Activated T-helper 2 cell treated with anti-CD3 and anti-CD28 coated beads, Interferon-gamma antibody, Interleukin-2, Interleukin-4, amounts not matched to agents 10 μg/mL and 5 μg/mL and 100 μg/mL, durations not matched to agents 14 hours and 24 hours and 36 hours (primary cell): ENCODE results near the gene F11R. TPM values are rescaled to one million over a fixed set of nuclear protein-coding genes. Genes with fewer than 3 reads are reported as not detected.
"Not testable (repeated sequence)": the region's sequence is repeated elsewhere in the genome, so short reads cannot be mapped to it uniquely, and the experiment has no call there.

Experiments used
- DNase-seq: peaks from one replicate; pipeline ENCODE4 v3.0.0; 2021; ENCODE audit warnings: low spot score
- H3K27ac Mint-ChIP-seq: one replicate; pipeline ENCODE4 v1.8.0; 2021; ENCODE audit warnings: mixed read lengths
- H3K27me3 Mint-ChIP-seq: one replicate; pipeline ENCODE4 v1.8.0; 2021; ENCODE audit warnings: low read depth, mixed read lengths
- H3K36me3 Mint-ChIP-seq: one replicate; pipeline ENCODE4 v1.8.0; 2021; ENCODE audit warnings: low read depth, mixed read lengths
- H3K4me1 Mint-ChIP-seq: one replicate; pipeline ENCODE4 v1.8.0; 2021; ENCODE audit warnings: low read depth, mixed read lengths
- H3K4me3 Mint-ChIP-seq: one replicate; pipeline ENCODE4 v1.8.0; 2021; ENCODE audit warnings: low read depth, mild to moderate bottlenecking, moderate library complexity, mixed read lengths
- H3K9me3 Mint-ChIP-seq: one replicate; pipeline ENCODE4 v1.8.0; 2021; ENCODE audit warnings: mixed read lengths
- intact Hi-C: fragments of 100-400 bp; cut with micrococcal nuclease; formaldehyde crosslinking; loops from one replicate; pipeline ENCODE4 v1.15.1; 2023
- total RNA-seq: library from RNA; stranded (reverse); gene quantifications from 2 replicates; pipeline ENCODE4 v1.2.3, GENCODE V29; 2022

Gene F11R
- total RNA-seq, 1 donor from 2014 or later, result 15.5 TPM

DNA sequence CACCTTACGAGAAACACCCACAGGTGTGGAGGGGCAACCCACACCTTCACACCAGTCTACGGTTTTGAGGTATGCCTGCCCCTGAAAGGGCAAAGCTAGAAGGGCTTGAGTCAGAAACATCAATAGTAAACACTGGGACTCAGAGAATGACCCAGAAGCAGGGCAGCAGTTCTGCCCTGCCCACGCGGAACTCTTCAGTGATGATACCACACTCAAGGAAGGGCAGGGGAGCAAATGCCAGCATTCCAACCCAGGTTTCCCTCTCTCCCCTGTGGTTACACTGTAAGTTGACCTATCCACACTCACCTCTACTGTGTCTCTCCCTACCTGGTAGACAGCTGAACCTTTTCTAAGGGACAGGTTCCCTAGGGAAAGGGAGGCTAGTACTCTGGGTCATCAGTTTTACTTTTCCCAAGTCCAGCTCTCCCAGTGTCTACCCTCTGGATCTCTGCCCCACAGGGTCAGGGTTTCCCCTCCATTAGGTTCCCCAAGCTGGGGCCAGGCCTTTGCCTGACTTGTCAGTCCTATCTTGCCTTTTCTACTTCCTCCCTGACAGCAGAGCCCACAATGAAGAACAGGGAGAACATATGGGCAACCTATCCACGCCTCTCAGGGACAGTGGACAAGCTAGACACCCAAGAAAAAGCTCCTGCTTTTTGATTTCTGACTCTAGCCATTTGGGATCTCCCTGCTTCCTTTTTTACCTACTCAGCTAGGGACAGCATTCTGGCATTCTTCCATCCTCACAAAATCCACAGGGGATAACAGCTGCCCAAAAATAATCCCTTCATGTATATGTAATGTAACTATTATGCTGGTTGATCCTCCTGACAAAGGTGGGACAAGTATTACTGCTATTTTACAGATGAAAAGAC is 3.0 kb downstream of the F11R start:
- no peak overlapping the region for H3K4me3 Mint-ChIP-seq

DNA sequence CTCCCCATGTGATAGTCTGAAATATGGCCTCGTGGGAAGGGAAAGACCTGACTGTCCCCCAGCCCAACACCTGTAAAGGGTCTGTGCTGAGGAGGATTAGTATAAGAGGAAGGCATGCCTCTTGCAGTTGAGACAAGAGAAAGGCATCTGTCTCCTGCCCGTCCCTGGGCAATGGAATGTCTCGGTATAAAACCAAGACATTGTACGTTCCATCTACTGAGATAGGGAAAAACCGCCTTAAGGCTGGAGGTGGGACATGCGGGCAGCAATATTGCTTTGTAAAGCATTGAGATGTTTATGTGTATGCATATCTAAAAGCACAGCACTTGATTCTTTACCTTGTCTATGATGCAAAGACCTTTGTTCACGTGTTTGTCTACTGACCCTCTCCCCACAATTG is 3.8 kb downstream of the F11R start:
- H3K27me3 Mint-ChIP-seq, H3K4me3 Mint-ChIP-seq, H3K36me3 Mint-ChIP-seq, H3K27ac Mint-ChIP-seq, H3K9me3 Mint-ChIP-seq, DNase-seq, intact Hi-C loops: not testable (repeated sequence)
- H3K4me1 Mint-ChIP-seq, result peaks cover 49% of the 10 kb centered on the region

More for the DNA sequence above, 3.0 kb downstream of the F11R start:
- intact Hi-C loops, result no loop called here
- Mint-ChIP-seq H3K27ac (no peak overlapping the region), H3K4me1 (peaks cover 48% of the 10 kb centered on the region), H3K36me3 (no peaks in the 10 kb centered on the region), H3K27me3 (no peaks in the 10 kb centered on the region), H3K9me3 (no peaks in the 10 kb centered on the region)
- no peak for DNase-seq

- H3K36me3 Mint-ChIP-seq, DNase-seq, H3K27ac Mint-ChIP-seq, H3K4me3 Mint-ChIP-seq, intact Hi-C loops, H3K27me3 Mint-ChIP-seq, H3K9me3 Mint-ChIP-seq: not testable (repeated sequence)
- peaks cover 51% of the 10 kb centered on the region for H3K4me1 Mint-ChIP-seq
These were observed 4.3 kb downstream of the F11R start for GRCh38 chr1:161016683-161017082.

GRCh38 chr1:161013488-161014230 is 7.3 kb downstream of the F11R start:
- H3K36me3 Mint-ChIP-seq, result no peaks in the 10 kb centered on the region
- H3K9me3 Mint-ChIP-seq, result no peaks in the 10 kb centered on the region
- peak; percentile 62 for DNase-seq
- H3K4me3 Mint-ChIP-seq, result peak overlapping the region; percentile 74
- no peaks in the 10 kb centered on the region for H3K27me3 Mint-ChIP-seq
- peak overlapping the region; percentile 96 for H3K27ac Mint-ChIP-seq
- H3K4me1 Mint-ChIP-seq, result peaks cover 37% of the 10 kb centered on the region
- intact Hi-C loops, result loop anchor here (1.0 to 5.0 kb wide), 5 partner anchors 8 to 119 kb away; partner anchors contain the start of genes DEDD, F11R, NIT1 and PFDN2

- Mint-ChIP-seq H3K27me3 (no peaks in the 10 kb centered on the region), H3K9me3 (no peaks in the 10 kb centered on the region)
- intact Hi-C loops, result loop anchor here (1.0 to 5.0 kb wide), 5 partner anchors 8 to 119 kb away; partner anchors contain the start of genes DEDD, F11R, NIT1 and PFDN2
These were observed 7.8 kb downstream of the F11R start for GRCh38 chr1:161013131-161013487.

GRCh38 chr1:161012420-161012819 is 8.5 kb downstream of the F11R start:
- H3K27me3 Mint-ChIP-seq, result no peaks in the 10 kb centered on the region
- H3K36me3 Mint-ChIP-seq, result no peaks in the 10 kb centered on the region
- intact Hi-C loops, result loop anchor here (2.0 to 5.0 kb wide), 3 partner anchors 18 to 120 kb away; partner anchors contain the start of genes DEDD, NIT1 and PFDN2
- no peak for DNase-seq
- H3K4me1 Mint-ChIP-seq, result peaks cover 35% of the 10 kb centered on the region
- no peaks in the 10 kb centered on the region for H3K9me3 Mint-ChIP-seq
- H3K27ac Mint-ChIP-seq, result no peak overlapping the region
- no peak overlapping the region for H3K4me3 Mint-ChIP-seq

More at GRCh38 chr1:161013131-161013487, 7.8 kb downstream of the F11R start:
- Mint-ChIP-seq H3K4me3 (peak overlapping the region; percentile 74), H3K36me3 (no peaks in the 10 kb centered on the region), H3K27ac (peak overlapping the region; percentile 96), H3K4me1 (peaks cover 35% of the 10 kb centered on the region)
- no peak for DNase-seq

GRCh38 chr1:161009602-161010211 is 11.2 kb downstream of the F11R start:
- no peaks in the 10 kb centered on the region for H3K27me3 Mint-ChIP-seq
- intact Hi-C loops, result loop anchor here (5.0 kb wide), 2 partner anchors 108 to 123 kb away; partner anchors contain the start of genes DEDD, NIT1 and PFDN2
- H3K4me3 Mint-ChIP-seq, result no peak overlapping the region
- H3K9me3 Mint-ChIP-seq, result no peaks in the 10 kb centered on the region
- DNase-seq, result no peak
- no peaks in the 10 kb centered on the region for H3K36me3 Mint-ChIP-seq
- H3K4me1 Mint-ChIP-seq, result peaks cover 32% of the 10 kb centered on the region
- no peak overlapping the region for H3K27ac Mint-ChIP-seq

DNA sequence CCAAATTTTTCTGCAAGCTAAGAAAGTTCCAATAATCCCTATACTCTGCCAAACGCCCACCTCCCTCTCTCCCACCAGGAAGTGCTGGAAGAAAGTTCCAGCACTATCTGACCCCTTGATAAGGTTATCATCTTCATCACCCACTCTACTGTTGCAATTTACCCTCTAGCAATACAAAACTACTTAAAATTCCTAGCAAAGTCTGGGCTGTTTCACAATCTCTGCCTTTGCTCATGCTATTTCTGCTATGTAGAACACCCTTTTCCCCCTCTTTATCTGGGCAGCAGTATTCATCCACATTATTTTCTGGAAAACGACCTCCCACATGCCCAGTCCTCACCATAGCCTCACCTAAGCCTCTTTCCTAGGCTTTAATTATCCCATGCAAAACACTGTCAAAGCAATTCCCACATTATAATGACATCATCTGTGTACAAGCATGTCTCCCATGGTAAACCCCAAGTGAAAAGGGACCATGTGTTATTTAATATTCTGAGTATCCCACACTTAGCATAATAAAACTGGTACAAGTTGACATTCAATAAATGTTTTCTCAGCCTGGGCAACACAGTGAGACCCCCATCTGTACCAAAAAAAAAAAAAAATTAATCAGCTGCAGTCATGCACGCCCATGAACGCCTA is 12.0 kb downstream of the F11R start:
- DNase-seq, result no peak
- intact Hi-C loops, result no loop called here
- H3K36me3 Mint-ChIP-seq, result no peaks in the 10 kb centered on the region
- H3K27ac Mint-ChIP-seq, result peak overlapping the region; percentile 22
- H3K4me3 Mint-ChIP-seq, result no peak overlapping the region
- no peaks in the 10 kb centered on the region for H3K9me3 Mint-ChIP-seq
- peaks cover 27% of the 10 kb centered on the region for H3K4me1 Mint-ChIP-seq
- no peaks in the 10 kb centered on the region for H3K27me3 Mint-ChIP-seq

GRCh38 chr1:161007369-161007768 is 13.6 kb downstream of the F11R start:
- Mint-ChIP-seq H3K27me3 (no peaks in the 10 kb centered on the region), H3K9me3 (no peaks in the 10 kb centered on the region), H3K4me1 (peaks cover 16% of the 10 kb centered on the region), H3K27ac (no peak overlapping the region), H3K4me3 (no peak overlapping the region), H3K36me3 (no peaks in the 10 kb centered on the region)
- no peak for DNase-seq
- intact Hi-C loops, result no loop called here

DNA sequence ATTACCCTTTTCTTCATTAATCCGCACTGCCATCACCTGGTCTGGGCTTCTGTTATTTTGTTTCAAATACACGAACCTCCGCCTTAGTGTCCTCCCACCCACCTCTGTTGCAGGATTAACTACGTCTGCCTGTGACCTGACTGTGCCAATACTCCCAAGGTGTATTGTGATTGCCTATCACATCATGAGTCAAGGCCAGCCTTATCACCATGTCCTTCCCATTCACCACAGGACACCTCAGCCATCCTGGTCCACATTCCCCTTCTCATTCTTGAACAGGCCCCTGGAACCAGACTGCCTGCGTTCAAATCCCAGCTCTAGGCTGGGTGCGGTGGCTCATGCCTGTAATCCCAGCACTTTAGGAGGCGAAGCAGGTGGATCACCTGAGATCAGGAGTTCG is 14.4 kb downstream of the F11R start:
- peaks cover 11% of the 10 kb centered on the region for H3K4me1 Mint-ChIP-seq
- no peak overlapping the region for H3K27ac Mint-ChIP-seq
- H3K9me3 Mint-ChIP-seq, result no peaks in the 10 kb centered on the region
- H3K4me3 Mint-ChIP-seq, result no peak overlapping the region
- no peak for DNase-seq
- H3K36me3 Mint-ChIP-seq, result no peaks in the 10 kb centered on the region
- H3K27me3 Mint-ChIP-seq, result no peaks in the 10 kb centered on the region
- intact Hi-C loops, result no loop called here

GRCh38 chr1:161001525-161001924 is 19.4 kb downstream of the F11R start:
- Mint-ChIP-seq H3K36me3 (peaks cover 8% of the 10 kb centered on the region), H3K27me3 (no peaks in the 10 kb centered on the region), H3K27ac (no peak overlapping the region), H3K9me3 (no peaks in the 10 kb centered on the region), H3K4me3 (no peak overlapping the region), H3K4me1 (peaks cover 4% of the 10 kb centered on the region)
- intact Hi-C loops, result no loop called here
- no peak for DNase-seq

DNA sequence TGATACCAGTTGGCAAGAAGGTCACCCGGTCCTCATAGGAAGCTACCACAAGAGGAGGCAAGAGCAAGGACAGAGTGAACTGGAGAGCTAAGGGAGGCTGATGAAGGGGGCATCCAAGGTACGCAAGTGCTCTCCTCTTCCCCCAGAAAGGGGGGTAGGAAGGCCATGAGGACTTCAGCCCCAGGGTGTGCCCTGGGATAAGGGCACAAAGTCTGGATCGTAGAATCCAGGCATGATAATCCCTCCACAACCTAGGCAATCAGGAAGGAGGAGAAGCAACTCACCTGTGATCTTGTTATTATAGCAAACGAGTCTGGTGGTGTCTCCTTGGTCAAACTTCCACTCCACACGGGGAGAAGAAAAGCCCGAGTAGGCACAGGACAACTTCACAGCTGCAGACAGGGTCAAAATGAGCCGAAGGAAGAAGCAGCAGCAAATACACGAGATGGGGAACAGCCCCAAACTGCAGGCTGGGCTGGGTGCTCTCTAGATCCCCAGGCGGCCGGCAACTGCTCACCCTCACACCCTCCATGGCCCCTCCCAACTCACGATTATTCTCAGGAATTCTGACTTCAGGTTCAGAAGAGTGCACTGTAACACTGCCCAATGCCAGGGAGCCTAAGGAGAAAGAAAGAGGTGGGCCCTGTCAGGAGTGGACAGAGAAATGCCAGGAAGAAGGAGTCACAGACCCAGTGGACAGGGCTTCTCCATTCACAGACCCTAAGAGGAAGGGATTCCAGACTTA is 20.0 kb downstream of the F11R start:
- H3K27ac Mint-ChIP-seq, result no peak overlapping the region
- H3K27me3 Mint-ChIP-seq, result no peaks in the 10 kb centered on the region
- no peak overlapping the region for H3K4me3 Mint-ChIP-seq
- peaks cover 6% of the 10 kb centered on the region for H3K4me1 Mint-ChIP-seq
- DNase-seq, result no peak
- intact Hi-C loops, result no loop called here
- H3K36me3 Mint-ChIP-seq, result peaks cover 8% of the 10 kb centered on the region
- no peaks in the 10 kb centered on the region for H3K9me3 Mint-ChIP-seq
